ENCODE data around the gene PIH1D2.

GRCh38 chr11:112044961-112045360 lies 28.9 kb downstream of the PIH1D2 start:
- no peak for TF ChIP-seq CTCF (IDR thresholded peaks at IDR 0.05; ENCODE audit: low read length)
- no peak for TF ChIP-seq EZH2 (optimal IDR thresholded peaks at IDR 0.05; ENCODE audit: low read depth, low read length)
- TF ChIP-seq EZH2phosphoT487 (IDR thresholded peaks at IDR 0.05; ENCODE audit: low read length) = no peak
